AG04450 (cell line): ENCODE data around the gene PTPRD. TPM values are rescaled to one million over a fixed set of nuclear protein-coding genes. Genes with fewer than 3 reads are reported as not detected.

Experiments
- CTCF ChIA-PET: fragments of 300-600, 350-600 bp; formaldehyde crosslinking; extraction: SDS; loops from one replicate; lab custom pipeline; 2022; ENCODE audit warnings: antibody characterized with exemption, inconsistent platforms; lab: Charles Lee
- POLR2A ChIA-PET: fragments of 350-600 bp; formaldehyde crosslinking; extraction: SDS; loops from one replicate; lab custom pipeline; 2021; ENCODE audit warnings: antibody characterized with exemption, inconsistent platforms; lab: Yijun Ruan, JAX
- DNase-seq: peaks from one replicate; pipeline ENCODE4 v3.0.0-alpha.2; 2011; ENCODE audit warnings: low read depth, low spot score
- H3K27ac ChIP-seq: one replicate; pipeline ENCODE4 v1.5.1; 2012; ENCODE audit warnings: low read depth, low read length, control low read depth
- H3K27me3 ChIP-seq: one replicate; pipeline ENCODE4 v1.6.0; 2012; ENCODE audit warnings: low read length; ENCODE audit not compliant: control insufficient read depth, insufficient read depth
- H3K4me3 ChIP-seq: 2 replicates; pipeline ENCODE4 v1.5.1; 2011; ENCODE audit warnings: mild to moderate bottlenecking, low read depth, low read length, control low read depth
- H3K9me3 ChIP-seq: 2 replicates; pipeline ENCODE4 v1.5.1; 2012; ENCODE audit warnings: low read length; ENCODE audit not compliant: control insufficient read depth, insufficient read depth
- CTCF ChIP-seq: IDR thresholded peaks from 2 replicates; pipeline ENCODE4 v1.5.1; 2011; ENCODE audit warnings: low read depth, low read length, control low read depth, inconsistent platforms
- polyA plus RNA-seq: library from polyadenylated mRNA; depleted of rRNA; stranded (reverse); fragments of >200 nt; gene quantifications from 2 replicates; pipeline ENCODE4 v1.2.3, GENCODE V29; 2011

PTPRD gene
- polyA plus RNA-seq, 1 experiment, result 0.19 TPM

- no peaks in the 10 kb centered on the region for H3K9me3 ChIP-seq
- H3K27ac ChIP-seq, result no peak overlapping the region
- DNase-seq, result no peak
- H3K4me3 ChIP-seq, result no peak overlapping the region
- ChIA-PET CTCF (no interaction called here), POLR2A (no interaction called here)
- no peaks in the 10 kb centered on the region for H3K27me3 ChIP-seq
- no peak for TF ChIP-seq CTCF
Observed at GRCh38 chr9:9746826-9747225, 866.0 kb downstream of the PTPRD start.

GRCh38 chr9:9743822-9744221 lies 869.0 kb downstream of the PTPRD start:
- Histone ChIP-seq H3K4me3 (no peak overlapping the region), H3K9me3 (peaks cover 3% of the 10 kb centered on the region; the same call in 1 of the 2 replicates), H3K27ac (no peak overlapping the region), H3K27me3 (no peaks in the 10 kb centered on the region)
- DNase-seq, result no peak
- ChIA-PET CTCF (no interaction called here), POLR2A (no interaction called here)
- TF ChIP-seq CTCF, result no peak

- Histone ChIP-seq H3K27ac (no peak overlapping the region), H3K27me3 (no peaks in the 10 kb centered on the region), H3K9me3 (no peaks in the 10 kb centered on the region; the same call in 1 of the 2 replicates), H3K4me3 (no peak overlapping the region)
- DNase-seq, result no peak
- ChIA-PET CTCF (no interaction called here), POLR2A (no interaction called here)
- no peak for TF ChIP-seq CTCF
Observed at GRCh38 chr9:9730174-9730573, 882.6 kb downstream of the PTPRD start.

- ChIA-PET CTCF (no interaction called here), POLR2A (no interaction called here)
- Histone ChIP-seq H3K27me3 (no peaks in the 10 kb centered on the region), H3K9me3 (no peaks in the 10 kb centered on the region; the same call in 1 of the 2 replicates), H3K4me3 (no peak overlapping the region), H3K27ac (no peak overlapping the region)
- no peak for TF ChIP-seq CTCF
- no peak for DNase-seq
Observed at GRCh38 chr9:9729082-9729481, 883.7 kb downstream of the PTPRD start.

- DNase-seq, result no peak
- Histone ChIP-seq H3K27me3 (no peaks in the 10 kb centered on the region), H3K27ac (no peak overlapping the region), H3K9me3 (peaks cover 20% of the 10 kb centered on the region), H3K4me3 (no peak overlapping the region)
- no peak for TF ChIP-seq CTCF
- ChIA-PET POLR2A (no interaction called here), CTCF (no interaction called here)
Observed at GRCh38 chr9:9719373-9720112, 893.3 kb downstream of the PTPRD start.
